H9 (cell line): Measurements from ENCODE around the gene FBXO10. TPM values are rescaled to one million over a fixed set of nuclear protein-coding genes. Genes with fewer than 3 reads are reported as not detected.

Experiments
- DNase-seq: peaks from one replicate; pipeline ENCODE4 v3.0.0-alpha.2; 2017
- H2AFZ ChIP-seq: one replicate; pipeline ENCODE4 v1.6.1; 2013; ENCODE audit warnings: mild to moderate bottlenecking, low read length, control low read depth, moderate library complexity
- H2AK5ac ChIP-seq: 2 replicates; pipeline ENCODE4 v1.6.1; 2013; ENCODE audit warnings: low read length, control low read depth, mixed read lengths; ENCODE audit not compliant: insufficient read length
- H2BK120ac ChIP-seq: one replicate; pipeline ENCODE4 v1.6.1; 2013; ENCODE audit warnings: low read depth, mild to moderate bottlenecking, low read length, control low read depth, inconsistent platforms; ENCODE audit not compliant: poor library complexity, severe bottlenecking
- H2BK12ac ChIP-seq: 2 replicates; pipeline ENCODE4 v1.6.1; 2013; ENCODE audit warnings: low read length, control low read depth, mixed read lengths, low read depth; ENCODE audit not compliant: insufficient read length
- H2BK15ac ChIP-seq: 2 replicates; pipeline ENCODE4 v1.6.1; 2013; ENCODE audit warnings: low read depth, low read length, control low read depth
- H2BK20ac ChIP-seq: one replicate; pipeline ENCODE4 v1.6.1; 2013; ENCODE audit warnings: low read depth, mild to moderate bottlenecking, low read length, control low read depth, inconsistent platforms; ENCODE audit not compliant: poor library complexity, severe bottlenecking
- H2BK5ac ChIP-seq: 2 replicates; pipeline ENCODE4 v1.6.1; 2013; ENCODE audit warnings: low read length, control low read depth, mixed read lengths; ENCODE audit not compliant: insufficient read length
- H3K14ac ChIP-seq: 2 replicates; pipeline ENCODE4 v1.6.1; 2013; ENCODE audit warnings: low read length, control low read depth; ENCODE audit not compliant: insufficient read depth
- H3K18ac ChIP-seq: 2 replicates; pipeline ENCODE4 v1.6.1; 2013; ENCODE audit warnings: low read depth, mild to moderate bottlenecking, mixed read lengths, low read length, control low read depth; ENCODE audit not compliant: insufficient read length
- H3K23ac ChIP-seq: 2 replicates; pipeline ENCODE4 v1.6.1; 2013; ENCODE audit warnings: low read length, control low read depth, mixed read lengths, low read depth; ENCODE audit not compliant: insufficient read length
- H3K23me2 ChIP-seq: 2 replicates; pipeline ENCODE4 v1.6.1; 2013; ENCODE audit warnings: low read depth, mild to moderate bottlenecking, mixed read lengths, low read length, control low read depth; ENCODE audit not compliant: insufficient read length, poor library complexity, severe bottlenecking
- H3K27ac ChIP-seq: 2 replicates; pipeline ENCODE4 v1.5.1; 2013; ENCODE audit warnings: low read length, control low read depth, mixed read lengths, low read depth; ENCODE audit not compliant: insufficient read length
- H3K27me3 ChIP-seq: 2 replicates; pipeline ENCODE4 v1.6.1; 2013; ENCODE audit warnings: low read length, control low read depth, inconsistent platforms; ENCODE audit not compliant: insufficient read depth
- H3K4ac ChIP-seq: 2 replicates; pipeline ENCODE4 v1.6.1; 2013; ENCODE audit warnings: low read depth, mild to moderate bottlenecking, control low read depth, inconsistent platforms, low read length, moderate library complexity
- H3K4me1 ChIP-seq: 2 replicates; pipeline ENCODE4 v1.6.1; 2013; ENCODE audit warnings: low read length, control low read depth, inconsistent platforms; ENCODE audit not compliant: insufficient read depth
- H3K4me2 ChIP-seq: 2 replicates; pipeline ENCODE4 v1.6.1; 2013; ENCODE audit warnings: low read length, control low read depth, mixed read lengths; ENCODE audit not compliant: insufficient read length, insufficient read depth
- H3K56ac ChIP-seq: 2 replicates; pipeline ENCODE4 v1.6.1; 2013; ENCODE audit warnings: low read depth, mild to moderate bottlenecking, mixed read lengths, low read length, control low read depth; ENCODE audit not compliant: insufficient read length
- H3K79me1 ChIP-seq: 2 replicates; pipeline ENCODE4 v1.6.1; 2013; ENCODE audit warnings: low read depth, mild to moderate bottlenecking, moderate library complexity, low read length, control low read depth, inconsistent platforms; ENCODE audit not compliant: insufficient read depth, poor library complexity, severe bottlenecking
- H3K79me2 ChIP-seq: 2 replicates; pipeline ENCODE4 v1.6.1; 2013; ENCODE audit warnings: low read length, control low read depth, inconsistent platforms; ENCODE audit not compliant: insufficient read depth
- H3K9ac ChIP-seq: 2 replicates; pipeline ENCODE4 v1.6.1; 2013; ENCODE audit warnings: low read length, control low read depth, mixed read lengths; ENCODE audit not compliant: insufficient read length; ENCODE audit errors: extremely low read depth
- H3K9me3 ChIP-seq: one replicate; pipeline ENCODE4 v1.6.1; 2013; ENCODE audit warnings: low read depth, low read length, inconsistent platforms; ENCODE audit not compliant: control insufficient read depth
- H3T11ph ChIP-seq: one replicate; pipeline ENCODE4 v1.6.1; 2013; ENCODE audit warnings: mild to moderate bottlenecking, low read length, control low read depth, inconsistent platforms
- H4K20me1 ChIP-seq: one replicate; pipeline ENCODE4 v1.6.1; 2013; ENCODE audit not compliant: control insufficient read depth, insufficient read length, insufficient read depth
- H4K5ac ChIP-seq: 2 replicates; pipeline ENCODE4 v1.6.1; 2013; ENCODE audit warnings: low read depth, mild to moderate bottlenecking, mixed read lengths, low read length, control low read depth; ENCODE audit not compliant: insufficient read length
- H4K8ac ChIP-seq: replicated peaks from 2 replicates; pipeline ENCODE4 v1.6.1; 2013; ENCODE audit warnings: low read length, control low read depth, mixed read lengths, low read depth; ENCODE audit not compliant: insufficient read length
- H4K91ac ChIP-seq: 2 replicates; pipeline ENCODE4 v1.6.1; 2013; ENCODE audit warnings: low read depth, mild to moderate bottlenecking, moderate library complexity, mixed read lengths, low read length, control low read depth; ENCODE audit not compliant: insufficient read length
- H3K27ac Mint-ChIP-seq, 3 experiments: 2 replicates in 2 of 3; 3 replicates in 1 of 3; pipeline ENCODE4 v1.8.0; 2020 to 2021; ENCODE audit warnings: mixed read lengths in 3 of 3, mild to moderate bottlenecking in 1 of 3, moderate library complexity in 1 of 3
- H3K27me3 Mint-ChIP-seq: 2 replicates; pipeline ENCODE4 v1.8.0; 2021; ENCODE audit warnings: low read depth, mild to moderate bottlenecking, moderate library complexity, mixed read lengths
- H3K36me3 Mint-ChIP-seq, 3 experiments: 2 replicates in 2 of 3; 3 replicates in 1 of 3; pipeline ENCODE4 v1.8.0; 2020 to 2021; ENCODE audit warnings: low read depth in 3 of 3, mixed read lengths in 3 of 3; ENCODE audit not compliant: insufficient read depth in 1 of 3
- H3K4me1 Mint-ChIP-seq, 2 experiments: 2 replicates each; pipeline ENCODE4 v1.8.0; 2020; ENCODE audit warnings: mixed read lengths in 2 of 2
- H3K4me3 Mint-ChIP-seq, 2 experiments: 2 replicates in 1 of 2; 3 replicates in 1 of 2; pipeline ENCODE4 v1.8.0; 2020 to 2021; ENCODE audit warnings: mild to moderate bottlenecking in 2 of 2, mixed read lengths in 2 of 2, moderate library complexity in 1 of 2
- H3K9me3 Mint-ChIP-seq, 2 experiments: 2 replicates in 1 of 2; 3 replicates in 1 of 2; pipeline ENCODE4 v1.8.0; 2020; ENCODE audit warnings: mild to moderate bottlenecking in 2 of 2, mixed read lengths in 2 of 2, moderate library complexity in 1 of 2
- CTCF ChIP-seq: fragments of 200-600 bp; sonication (generic); conservative IDR thresholded peaks from 3 replicates; pipeline ENCODE4 v1.8.0; 2021; ENCODE audit warnings: antibody characterized with exemption, mild to moderate bottlenecking
- total RNA-seq: library from RNA; stranded (reverse); gene quantifications from 2 replicates; pipeline ENCODE4 v1.2.1, GENCODE V29; 2021

FBXO10 gene
- total RNA-seq, 1 experiment from 2014 or later, result 16.8 TPM

GRCh38 chr9:37555786-37556185, 20.4 kb downstream of the FBXO10 start:
- H3K9me3 Mint-ChIP-seq, result no peaks in the 10 kb centered on the region
- peaks cover 16 to 30% of the 10 kb centered on the region in 2 experiments for H3K4me1 Mint-ChIP-seq
- no peak overlapping the region for H2BK12ac ChIP-seq
- H3K79me1 ChIP-seq, result no peaks in the 10 kb centered on the region
- no peak for TF ChIP-seq CTCF
- H2AFZ ChIP-seq, result no peak overlapping the region
- H3K23me2 ChIP-seq, result no peaks in the 10 kb centered on the region
- H2BK15ac ChIP-seq, result no peak overlapping the region
- no peaks in the 10 kb centered on the region for H4K20me1 ChIP-seq
- H3K9ac ChIP-seq, result no peak overlapping the region
- peaks cover 7% of the 10 kb centered on the region for H3K4me1 ChIP-seq
- H3K4me3 Mint-ChIP-seq, result no peak overlapping the region
- no peak overlapping the region for H2BK120ac ChIP-seq
- no peaks in the 10 kb centered on the region for H3K79me2 ChIP-seq
- H3K14ac ChIP-seq, result no peak overlapping the region
- no peak overlapping the region for H3K4ac ChIP-seq
- no peak overlapping the region for H2BK20ac ChIP-seq
- no peak overlapping the region for H2AK5ac ChIP-seq
- no peak overlapping the region for H4K8ac ChIP-seq
- H3K56ac ChIP-seq, result no peak overlapping the region
- H3T11ph ChIP-seq, result no peak overlapping the region
- H3K36me3 Mint-ChIP-seq, result peaks cover 0 to 4% (median 1%) of the 10 kb centered on the region in 3 experiments; a peak in 4 of 7 replicates
- no peak overlapping the region for H3K18ac ChIP-seq
- H3K27ac Mint-ChIP-seq, result no peak overlapping the region; a peak in 1 of 7 replicates
- no peak for DNase-seq
- no peak overlapping the region for H4K5ac ChIP-seq
- no peak overlapping the region for H3K4me2 ChIP-seq
- H4K91ac ChIP-seq, result no peak overlapping the region
- H3K9me3 ChIP-seq, result no peaks in the 10 kb centered on the region
- H3K27me3 Mint-ChIP-seq, result no peaks in the 10 kb centered on the region
- no peak overlapping the region for H2BK5ac ChIP-seq
- H3K27ac ChIP-seq, result no peak overlapping the region
- no peaks in the 10 kb centered on the region for H3K27me3 ChIP-seq
- no peak overlapping the region for H3K23ac ChIP-seq
